Activated CD4-positive, alpha-beta memory T cell treated with anti-CD3 and anti-CD28 coated beads for 36 hours (primary cell): Measurements from ENCODE around the gene ATP10A. TPM values are rescaled to one million over a fixed set of nuclear protein-coding genes. Genes with fewer than 3 reads are reported as not detected.

Experiments used
- CTCF ChIA-PET: fragments of 350-600 bp; sonication (Branson Sonifier 250); formaldehyde crosslinking; loops from one replicate; lab custom pipeline; 2021; ENCODE audit warnings: antibody characterized with exemption, inconsistent platforms; lab: Charles Lee
- POLR2A ChIA-PET: fragments of 350-600 bp; sonication (Branson Sonifier 250); formaldehyde crosslinking; loops from one replicate; lab custom pipeline; 2021; ENCODE audit warnings: antibody characterized with exemption; lab: Charles Lee
- DNase-seq: peaks from one replicate; pipeline ENCODE4 v3.0.0-alpha.2; 2020
- H3K27ac Mint-ChIP-seq: one replicate; pipeline ENCODE4 v1.8.0; 2021; ENCODE audit warnings: mixed read lengths
- H3K27me3 Mint-ChIP-seq: one replicate; pipeline ENCODE4 v1.8.0; 2021; ENCODE audit warnings: mixed read lengths
- H3K36me3 Mint-ChIP-seq: one replicate; pipeline ENCODE4 v1.8.0; 2021; ENCODE audit warnings: mixed read lengths
- H3K4me1 Mint-ChIP-seq: one replicate; pipeline ENCODE4 v1.8.0; 2021; ENCODE audit warnings: low read depth, mixed read lengths
- H3K4me3 Mint-ChIP-seq: one replicate; pipeline ENCODE4 v1.8.0; 2021; ENCODE audit warnings: mild to moderate bottlenecking, mixed read lengths
- H3K9me3 Mint-ChIP-seq: one replicate; pipeline ENCODE4 v1.8.0; 2021; ENCODE audit warnings: mixed read lengths
- intact Hi-C: fragments of 100-400 bp; cut with micrococcal nuclease; formaldehyde crosslinking; loops from one replicate; pipeline ENCODE4 v1.15.1; 2023
- total RNA-seq, 2 experiments: library from RNA; stranded (reverse); gene quantifications; one replicate each; pipeline ENCODE4 v1.2.3, GENCODE V29; 2021

Gene ATP10A
- total RNA-seq, 2 experiments from 2014 or later = 15.9 to 17.2 TPM

- CTCF ChIA-PET = no interaction called here
- no peak for DNase-seq
- no peak overlapping the region for H3K4me3 Mint-ChIP-seq
- H3K4me1 Mint-ChIP-seq = no peaks in the 10 kb centered on the region
- no peaks in the 10 kb centered on the region for H3K27me3 Mint-ChIP-seq
- no peak overlapping the region for H3K27ac Mint-ChIP-seq
- H3K36me3 Mint-ChIP-seq = no peaks in the 10 kb centered on the region
- intact Hi-C loops = no loop called here
- no peaks in the 10 kb centered on the region for H3K9me3 Mint-ChIP-seq
- POLR2A ChIA-PET = no interaction called here
Measured at GRCh38 chr15:25880411-25880810, 17.3 kb upstream of the ATP10A start.

GRCh38 chr15:25879438-25879837 is 16.3 kb upstream of the ATP10A start:
- no peak overlapping the region for H3K27ac Mint-ChIP-seq

GRCh38 chr15:25877681-25878080 is 14.6 kb upstream of the ATP10A start:
- DNase-seq = no peak
- Mint-ChIP-seq H3K9me3 (no peaks in the 10 kb centered on the region), H3K4me3 (no peak overlapping the region), H3K4me1 (no peaks in the 10 kb centered on the region), H3K27me3 (no peaks in the 10 kb centered on the region), H3K36me3 (no peaks in the 10 kb centered on the region), H3K27ac (no peak overlapping the region)
- CTCF ChIA-PET = no interaction called here
- POLR2A ChIA-PET = interaction anchor here (0.6 kb wide), 1 partner anchor 18 kb away, joined by 3 read pairs; no protein-coding TSS in a partner anchor
- intact Hi-C loops = no loop called here

More at GRCh38 chr15:25879438-25879837, 16.3 kb upstream of the ATP10A start:
- Mint-ChIP-seq H3K9me3 (no peaks in the 10 kb centered on the region), H3K4me1 (no peaks in the 10 kb centered on the region), H3K36me3 (no peaks in the 10 kb centered on the region), H3K27me3 (no peaks in the 10 kb centered on the region), H3K4me3 (no peak overlapping the region)
- no peak for DNase-seq
- POLR2A ChIA-PET = no interaction called here
- CTCF ChIA-PET = no interaction called here
- intact Hi-C loops = no loop called here

- Mint-ChIP-seq H3K27ac (no peak overlapping the region), H3K27me3 (no peaks in the 10 kb centered on the region), H3K4me1 (no peaks in the 10 kb centered on the region), H3K9me3 (no peaks in the 10 kb centered on the region), H3K36me3 (no peaks in the 10 kb centered on the region), H3K4me3 (no peak overlapping the region)
- ChIA-PET CTCF (no interaction called here), POLR2A (no interaction called here)
- intact Hi-C loops = no loop called here
- no peak for DNase-seq
Measured at GRCh38 chr15:25876231-25877140, 13.4 kb upstream of the ATP10A start.

GRCh38 chr15:25875566-25875965 is 12.4 kb upstream of the ATP10A start:
- intact Hi-C loops = no loop called here
- Mint-ChIP-seq H3K9me3 (no peaks in the 10 kb centered on the region), H3K27me3 (no peaks in the 10 kb centered on the region), H3K4me1 (no peaks in the 10 kb centered on the region), H3K27ac (no peak overlapping the region), H3K36me3 (no peaks in the 10 kb centered on the region), H3K4me3 (no peak overlapping the region)
- POLR2A ChIA-PET = no interaction called here
- no peak for DNase-seq
- CTCF ChIA-PET = no interaction called here

GRCh38 chr15:25874379-25874778 is 11.3 kb upstream of the ATP10A start:
- ChIA-PET POLR2A (no interaction called here), CTCF (no interaction called here)
- no peak for DNase-seq
- no peak overlapping the region for H3K27ac Mint-ChIP-seq
- no peaks in the 10 kb centered on the region for H3K27me3 Mint-ChIP-seq
- H3K9me3 Mint-ChIP-seq = no peaks in the 10 kb centered on the region
- intact Hi-C loops = no loop called here
- no peaks in the 10 kb centered on the region for H3K36me3 Mint-ChIP-seq
- no peaks in the 10 kb centered on the region for H3K4me1 Mint-ChIP-seq
- no peak overlapping the region for H3K4me3 Mint-ChIP-seq

GRCh38 chr15:25871403-25871802 is 8.3 kb upstream of the ATP10A start:
- Mint-ChIP-seq H3K36me3 (no peaks in the 10 kb centered on the region), H3K4me3 (no peak overlapping the region), H3K27me3 (no peaks in the 10 kb centered on the region), H3K4me1 (no peaks in the 10 kb centered on the region), H3K27ac (no peak overlapping the region), H3K9me3 (no peaks in the 10 kb centered on the region)
- intact Hi-C loops = no loop called here
- DNase-seq = no peak
- ChIA-PET CTCF (no interaction called here), POLR2A (no interaction called here)

- ChIA-PET POLR2A (no interaction called here), CTCF (no interaction called here)
- Mint-ChIP-seq H3K4me1 (no peaks in the 10 kb centered on the region), H3K9me3 (no peaks in the 10 kb centered on the region), H3K27ac (no peak overlapping the region), H3K4me3 (no peak overlapping the region), H3K27me3 (no peaks in the 10 kb centered on the region), H3K36me3 (no peaks in the 10 kb centered on the region)
- intact Hi-C loops = no loop called here
- DNase-seq = no peak
Measured at GRCh38 chr15:25870938-25871337, 7.8 kb upstream of the ATP10A start.

GRCh38 chr15:25869701-25870100 is 6.6 kb upstream of the ATP10A start:
- CTCF ChIA-PET = interaction anchor here (1.0 kb wide), 1 partner anchor 86 kb away, joined by 4 read pairs; no protein-coding TSS in a partner anchor
- H3K27me3 Mint-ChIP-seq = no peaks in the 10 kb centered on the region

GRCh38 chr15:25866874-25867273 is 3.7 kb upstream of the ATP10A start:
- H3K27me3 Mint-ChIP-seq = no peaks in the 10 kb centered on the region
- intact Hi-C loops = loop anchor here (10.0 kb wide), 1 partner anchor 68 kb away; no protein-coding TSS in a partner anchor
- ChIA-PET POLR2A (no interaction called here), CTCF (no interaction called here)
- no peak for DNase-seq
- H3K4me3 Mint-ChIP-seq = no peak overlapping the region
- H3K27ac Mint-ChIP-seq = no peak overlapping the region
- no peaks in the 10 kb centered on the region for H3K9me3 Mint-ChIP-seq
- H3K36me3 Mint-ChIP-seq = no peaks in the 10 kb centered on the region
- H3K4me1 Mint-ChIP-seq = peaks cover 6% of the 10 kb centered on the region

More at GRCh38 chr15:25869701-25870100, 6.6 kb upstream of the ATP10A start:
- Mint-ChIP-seq H3K4me1 (no peaks in the 10 kb centered on the region), H3K4me3 (no peak overlapping the region), H3K9me3 (no peaks in the 10 kb centered on the region), H3K36me3 (no peaks in the 10 kb centered on the region), H3K27ac (no peak overlapping the region)
- no peak for DNase-seq
- intact Hi-C loops = loop anchor here (10.0 kb wide), 1 partner anchor 65 kb away; no protein-coding TSS in a partner anchor
- POLR2A ChIA-PET = no interaction called here

- H3K36me3 Mint-ChIP-seq = peaks cover 6% of the 10 kb centered on the region
- no peaks in the 10 kb centered on the region for H3K27me3 Mint-ChIP-seq
- POLR2A ChIA-PET = no interaction called here
- DNase-seq = no peak
- intact Hi-C loops = loop anchor here (10.0 kb wide), 1 partner anchor 69 kb away; no protein-coding TSS in a partner anchor
- CTCF ChIA-PET = interaction anchor here (0.5 kb wide), 1 partner anchor 463 kb away, joined by 3 read pairs; no protein-coding TSS in a partner anchor
- H3K27ac Mint-ChIP-seq = no peak overlapping the region
- H3K9me3 Mint-ChIP-seq = no peaks in the 10 kb centered on the region
- peaks cover 9% of the 10 kb centered on the region for H3K4me1 Mint-ChIP-seq
- H3K4me3 Mint-ChIP-seq = no peak overlapping the region
Measured at GRCh38 chr15:25866251-25866650, 3.1 kb upstream of the ATP10A start.

GRCh38 chr15:25864966-25865365 is 1.8 kb upstream of the ATP10A start:
- Mint-ChIP-seq H3K4me3 (no peak overlapping the region), H3K27me3 (no peaks in the 10 kb centered on the region), H3K36me3 (peaks cover 10% of the 10 kb centered on the region), H3K27ac (no peak overlapping the region), H3K9me3 (no peaks in the 10 kb centered on the region), H3K4me1 (peaks cover 19% of the 10 kb centered on the region)
- ChIA-PET POLR2A (no interaction called here), CTCF (no interaction called here)
- no peak for DNase-seq
- intact Hi-C loops = loop anchor here (5.0 to 10.0 kb wide), 2 partner anchors 70 to 428 kb away; partner anchors contain the start of gene UBE3A
